ENCODE results near the gene NDUFS1. TPM values are rescaled to one million over a fixed set of nuclear protein-coding genes. Genes with fewer than 3 reads are reported as not detected.
"Not testable (repeated sequence)": the region's sequence is repeated elsewhere in the genome, so short reads cannot be mapped to it uniquely, and the experiment has no call there.

NDUFS1 gene
- total RNA-seq, 1 donor from 2014 or later: 77.6 TPM

GRCh38 chr2:206160807-206161179 lies 1.5 kb upstream of the NDUFS1 start:
- no peak for TF ChIP-seq CTCF (IDR thresholded peaks at IDR 0.05; ENCODE audit: unreplicated experiment)
- Mint-ChIP-seq H3K9me3 (ENCODE audit: low read depth) (no peaks in the 10 kb centered on the region), H3K4me3 (ENCODE audit: low read depth) (peak overlapping the region; percentile 99), H3K27ac (peak overlapping the region; percentile 99), H3K36me3 (ENCODE audit: insufficient read depth) (peaks cover 29% of the 10 kb centered on the region), H3K27me3 (no peaks in the 10 kb centered on the region), H3K4me1 (ENCODE audit: low read depth) (peaks cover 19% of the 10 kb centered on the region)
- DNase-seq (ENCODE audit: low spot score, unreplicated experiment): no peak

GRCh38 chr2:206160125-206160806 lies 1.0 kb upstream of the NDUFS1 start:
- Mint-ChIP-seq H3K4me3 (ENCODE audit: low read depth) (peak overlapping the region; percentile 99), H3K4me1 (ENCODE audit: low read depth) (peaks cover 19% of the 10 kb centered on the region), H3K9me3 (ENCODE audit: low read depth) (no peaks in the 10 kb centered on the region), H3K27ac (peak overlapping the region; percentile 99), H3K27me3 (no peaks in the 10 kb centered on the region), H3K36me3 (ENCODE audit: insufficient read depth) (peaks cover 29% of the 10 kb centered on the region)
- TF ChIP-seq CTCF (IDR thresholded peaks at IDR 0.05; ENCODE audit: unreplicated experiment): no peak
- DNase-seq (ENCODE audit: low spot score, unreplicated experiment): no peak

GRCh38 chr2:206158563-206159345 lies 490 bp downstream of the NDUFS1 start:
- Mint-ChIP-seq H3K4me1 (ENCODE audit: low read depth) (peaks cover 19% of the 10 kb centered on the region), H3K27ac (peak overlapping the region; percentile 99), H3K9me3 (ENCODE audit: low read depth) (no peaks in the 10 kb centered on the region), H3K36me3 (ENCODE audit: insufficient read depth) (peaks cover 26% of the 10 kb centered on the region), H3K27me3 (no peaks in the 10 kb centered on the region), H3K4me3 (ENCODE audit: low read depth) (peak overlapping the region; percentile 99)
- no peak for TF ChIP-seq CTCF (IDR thresholded peaks at IDR 0.05; ENCODE audit: unreplicated experiment)
- DNase-seq (ENCODE audit: low spot score, unreplicated experiment): peak; percentile 9

- not testable (repeated sequence) for DNase-seq (ENCODE audit: low spot score, unreplicated experiment); H3K9me3 Mint-ChIP-seq (ENCODE audit: low read depth); H3K27me3 Mint-ChIP-seq; H3K27ac Mint-ChIP-seq
- H3K36me3 Mint-ChIP-seq (ENCODE audit: insufficient read depth): peaks cover 13% of the 10 kb centered on the region
- H3K4me1 Mint-ChIP-seq (ENCODE audit: low read depth): peaks cover 19% of the 10 kb centered on the region
- H3K4me3 Mint-ChIP-seq (ENCODE audit: low read depth): peak overlapping the region; percentile 26
These were observed 2.2 kb downstream of the NDUFS1 start for GRCh38 chr2:206157014-206157413.

- H3K27me3 Mint-ChIP-seq: no peaks in the 10 kb centered on the region
- H3K27ac Mint-ChIP-seq: no peak overlapping the region
- H3K4me3 Mint-ChIP-seq (ENCODE audit: low read depth): no peak overlapping the region
- no peak for DNase-seq (ENCODE audit: low spot score, unreplicated experiment)
- H3K4me1 Mint-ChIP-seq (ENCODE audit: low read depth): peaks cover 6% of the 10 kb centered on the region
- H3K9me3 Mint-ChIP-seq (ENCODE audit: low read depth): no peaks in the 10 kb centered on the region
- no peak for TF ChIP-seq CTCF (IDR thresholded peaks at IDR 0.05; ENCODE audit: unreplicated experiment)
- H3K36me3 Mint-ChIP-seq (ENCODE audit: insufficient read depth): peaks cover 5% of the 10 kb centered on the region
These were observed 5.0 kb downstream of the NDUFS1 start for GRCh38 chr2:206154197-206154596.
